ENCODE data around the gene RAPGEF5. TPM values are rescaled to one million over a fixed set of nuclear protein-coding genes. Genes with fewer than 3 reads are reported as not detected.

RAPGEF5 gene, protein sequence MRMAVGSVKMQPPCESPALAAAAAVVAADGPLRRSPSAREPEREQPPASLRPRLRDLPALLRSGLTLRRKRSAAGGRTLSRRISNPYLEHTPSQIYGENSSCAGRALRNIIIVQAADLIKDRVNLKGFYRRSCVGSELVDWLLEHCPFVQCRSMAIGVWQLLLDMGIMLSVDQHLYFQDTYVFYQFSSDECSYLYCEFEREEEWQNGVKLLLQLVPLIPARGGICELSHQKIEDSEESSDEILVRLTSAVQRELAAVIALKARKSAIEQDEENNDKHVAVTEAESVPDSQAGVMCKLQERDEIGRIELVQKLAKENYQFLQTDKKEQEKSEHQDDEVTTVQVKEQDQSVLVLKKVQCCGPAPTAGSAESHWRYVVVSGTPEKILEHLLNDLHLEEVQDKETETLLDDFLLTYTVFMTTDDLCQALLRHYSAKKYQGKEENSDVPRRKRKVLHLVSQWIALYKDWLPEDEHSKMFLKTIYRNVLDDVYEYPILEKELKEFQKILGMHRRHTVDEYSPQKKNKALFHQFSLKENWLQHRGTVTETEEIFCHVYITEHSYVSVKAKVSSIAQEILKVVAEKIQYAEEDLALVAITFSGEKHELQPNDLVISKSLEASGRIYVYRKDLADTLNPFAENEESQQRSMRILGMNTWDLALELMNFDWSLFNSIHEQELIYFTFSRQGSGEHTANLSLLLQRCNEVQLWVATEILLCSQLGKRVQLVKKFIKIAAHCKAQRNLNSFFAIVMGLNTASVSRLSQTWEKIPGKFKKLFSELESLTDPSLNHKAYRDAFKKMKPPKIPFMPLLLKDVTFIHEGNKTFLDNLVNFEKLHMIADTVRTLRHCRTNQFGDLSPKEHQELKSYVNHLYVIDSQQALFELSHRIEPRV
- 0.75 and 1.1 TPM in 2 replicates for total RNA-seq

DNA sequence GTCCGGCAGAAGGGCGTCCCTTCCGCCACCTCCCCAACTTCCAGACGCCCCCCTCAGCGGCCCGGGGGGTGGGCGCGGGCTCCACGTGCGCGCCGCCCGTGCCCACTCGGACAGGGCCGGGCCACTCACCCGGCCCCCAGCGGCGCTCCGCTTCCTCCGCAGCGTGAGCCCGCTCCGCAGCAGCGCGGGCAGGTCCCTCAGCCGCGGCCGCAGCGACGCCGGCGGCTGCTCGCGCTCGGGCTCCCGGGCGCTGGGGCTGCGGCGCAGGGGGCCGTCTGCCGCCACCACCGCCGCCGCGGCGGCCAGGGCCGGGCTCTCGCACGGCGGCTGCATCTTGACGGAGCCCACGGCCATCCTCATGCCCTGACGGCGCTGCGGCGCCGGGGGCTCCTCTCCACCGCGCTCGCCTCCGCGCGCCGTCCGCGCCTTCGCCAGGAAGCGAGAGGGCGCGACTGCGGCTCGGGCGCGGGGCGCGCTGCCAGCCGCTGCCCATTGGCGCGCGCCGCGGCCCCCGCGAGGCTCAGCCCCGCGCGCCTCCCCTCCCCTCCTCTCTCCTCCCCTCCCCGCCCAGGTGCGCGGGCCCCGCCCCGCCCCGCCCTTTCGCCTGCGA, at the start of gene RAPGEF5:
Gene RAPGEF5 (minus strand): TSS at position 454 of the 610 bp plus-strand sequence. CDS start 94 bp downstream, at position 360.

Other genes starting within 250 kb of the RAPGEF5 start
- gene STEAP1B, start 143.0 kb upstream of the RAPGEF5 start, total RNA-seq, result 10.7 and 23.6 TPM in 2 replicates

All from uterine smooth muscle cell (primary cell).